Activated CD4-positive, alpha-beta T cell treated with anti-CD3 and anti-CD28 coated beads for 36 hours (primary cell): ENCODE measurements around the gene TDP1. TPM values are rescaled to one million over a fixed set of nuclear protein-coding genes. Genes with fewer than 3 reads are reported as not detected.
"Not testable (repeated sequence)": the region's sequence is repeated elsewhere in the genome, so short reads cannot be mapped to it uniquely, and the experiment has no call there.

Experiments used
- ATAC-seq: fragments of 200-7000 bp; cut with Tn5 transposase; one replicate; pipeline ENCODE4 v1.10.0; 2021; ENCODE audit warnings: mild to moderate bottlenecking, moderate library complexity
- CTCF ChIA-PET: fragments of 350-600 bp; sonication (Branson Sonifier 250); formaldehyde crosslinking; loops from one replicate; lab custom pipeline; 2021; ENCODE audit warnings: antibody characterized with exemption; lab: Charles Lee
- POLR2A ChIA-PET: fragments of 350-600 bp; sonication (Branson Sonifier 250); formaldehyde crosslinking; loops from one replicate; lab custom pipeline; 2021; ENCODE audit warnings: antibody characterized with exemption, inconsistent platforms; lab: Charles Lee
- DNase-seq: peaks from one replicate; pipeline ENCODE4 v3.0.0-alpha.2; 2020
- H3K27ac Mint-ChIP-seq: one replicate; pipeline ENCODE4 v1.8.0; 2021; ENCODE audit warnings: mixed read lengths
- H3K27me3 Mint-ChIP-seq: one replicate; pipeline ENCODE4 v1.8.0; 2021; ENCODE audit warnings: mixed read lengths
- H3K36me3 Mint-ChIP-seq: one replicate; pipeline ENCODE4 v1.8.0; 2021; ENCODE audit warnings: low read depth, mixed read lengths
- H3K4me1 Mint-ChIP-seq: one replicate; pipeline ENCODE4 v1.8.0; 2021; ENCODE audit warnings: mixed read lengths
- H3K4me3 Mint-ChIP-seq: one replicate; pipeline ENCODE4 v1.8.0; 2021; ENCODE audit warnings: mild to moderate bottlenecking, moderate library complexity, mixed read lengths
- H3K9me3 Mint-ChIP-seq: one replicate; pipeline ENCODE4 v1.8.0; 2021; ENCODE audit warnings: low read depth, mixed read lengths
- intact Hi-C, 2 experiments: fragments of 100-400 bp; cut with DNase I in 1 of 2; cut with micrococcal nuclease in 1 of 2; formaldehyde crosslinking; loops; one replicate each; pipeline versions ENCODE4 v1.14.2 to v1.15.1; 2022 to 2024; cut with DNase I, micrococcal nuclease
- total RNA-seq, 2 experiments: library from RNA; stranded (reverse); gene quantifications; one replicate each; pipeline ENCODE4 v1.2.3, GENCODE V29; 2021

The TDP1 gene
- total RNA-seq, 2 experiments from 2014 or later: 101 to 108 TPM

- Mint-ChIP-seq H3K9me3 (no peaks in the 10 kb centered on the region), H3K27me3 (peaks cover 56% of the 10 kb centered on the region), H3K4me1 (peaks cover 24% of the 10 kb centered on the region), H3K27ac (no peak overlapping the region), H3K4me3 (peak overlapping the region; percentile 64), H3K36me3 (no peaks in the 10 kb centered on the region)
- DNase-seq: peak; percentile 30
- intact Hi-C loops: loop anchor here in 1 of 2 experiments (5.0 kb wide), 1 partner anchor 105 kb away; the partner anchor contains the start of gene TDP1
- no peak for ATAC-seq
- CTCF ChIA-PET: interaction anchor here (0.6 to 1.4 kb wide), 7 partner anchors 9 to 1035 kb away, joined by 3 to 5 read pairs (median 3); no protein-coding TSS in a partner anchor
- POLR2A ChIA-PET: no interaction called here
Measured at GRCh38 chr14:90062127-90062794, 106.5 kb downstream of the TDP1 start.

- H3K36me3 Mint-ChIP-seq: no peaks in the 10 kb centered on the region
- POLR2A ChIA-PET: no interaction called here
- no peak for ATAC-seq
- DNase-seq: no peak
- H3K4me1 Mint-ChIP-seq: peaks cover 24% of the 10 kb centered on the region
- H3K27ac Mint-ChIP-seq: no peak overlapping the region
- intact Hi-C loops: loop anchor here (1.0 to 5.0 kb wide), 2 partner anchors 106 to 1036 kb away; partner anchors contain the start of gene TDP1 (in 1 of the 2)
- H3K9me3 Mint-ChIP-seq: no peaks in the 10 kb centered on the region
- peak overlapping the region; percentile 64 for H3K4me3 Mint-ChIP-seq
- H3K27me3 Mint-ChIP-seq: peaks cover 59% of the 10 kb centered on the region
- CTCF ChIA-PET: interaction anchor here (0.6 to 1.4 kb wide), 3 partner anchors 10 to 1036 kb away, joined by 3 to 5 read pairs (median 3); no protein-coding TSS in a partner anchor
Measured at GRCh38 chr14:90062822-90063539, 107.3 kb downstream of the TDP1 start.

GRCh38 chr14:90072350-90072749 is 116.6 kb downstream of the TDP1 start:
- H3K27me3 Mint-ChIP-seq: peaks cover 35% of the 10 kb centered on the region
- intact Hi-C loops: no loop called here
- ChIA-PET POLR2A (interaction anchor here (0.6 to 0.7 kb wide), 2 partner anchors 129 to 203 kb away, joined by 3 read pairs; no protein-coding TSS in a partner anchor), CTCF (no interaction called here)
- no peak for ATAC-seq
- H3K36me3 Mint-ChIP-seq: no peaks in the 10 kb centered on the region
- no peaks in the 10 kb centered on the region for H3K4me1 Mint-ChIP-seq
- H3K9me3 Mint-ChIP-seq: no peaks in the 10 kb centered on the region
- H3K4me3 Mint-ChIP-seq: no peak overlapping the region
- no peak overlapping the region for H3K27ac Mint-ChIP-seq
- DNase-seq: no peak

GRCh38 chr14:90079576-90079975 is 123.8 kb downstream of the TDP1 start:
- no peaks in the 10 kb centered on the region for H3K36me3 Mint-ChIP-seq
- H3K27ac Mint-ChIP-seq: no peak overlapping the region

GRCh38 chr14:90087433-90087832 is 131.7 kb downstream of the TDP1 start:
- H3K27me3 Mint-ChIP-seq: peaks cover 22% of the 10 kb centered on the region
- H3K4me1 Mint-ChIP-seq: no peaks in the 10 kb centered on the region
- H3K9me3 Mint-ChIP-seq: no peaks in the 10 kb centered on the region
- intact Hi-C loops: no loop called here
- no peak overlapping the region for H3K4me3 Mint-ChIP-seq
- H3K27ac Mint-ChIP-seq: no peak overlapping the region
- ChIA-PET POLR2A (no interaction called here), CTCF (interaction anchor here (0.6 kb wide), 1 partner anchor 237 kb away, joined by 3 read pairs; no protein-coding TSS in a partner anchor)
- ATAC-seq: no peak
- no peaks in the 10 kb centered on the region for H3K36me3 Mint-ChIP-seq
- no peak for DNase-seq

More at GRCh38 chr14:90079576-90079975, 123.8 kb downstream of the TDP1 start:
- DNase-seq: no peak
- POLR2A ChIA-PET: interaction anchor here (0.7 kb wide), 1 partner anchor 42 kb away, joined by 3 read pairs; no protein-coding TSS in a partner anchor
- H3K4me1 Mint-ChIP-seq: no peaks in the 10 kb centered on the region
- H3K9me3 Mint-ChIP-seq: no peaks in the 10 kb centered on the region
- intact Hi-C loops: no loop called here
- peaks cover 28% of the 10 kb centered on the region for H3K27me3 Mint-ChIP-seq
- ATAC-seq: no peak
- no peak overlapping the region for H3K4me3 Mint-ChIP-seq
- CTCF ChIA-PET: interaction anchor here (0.6 kb wide), 1 partner anchor 18 kb away, joined by 3 read pairs; the partner anchor contains the start of gene KCNK13

- no peaks in the 10 kb centered on the region for H3K9me3 Mint-ChIP-seq
- no peak for DNase-seq
- H3K27ac Mint-ChIP-seq: no peak overlapping the region
- no peak for ATAC-seq
- POLR2A ChIA-PET: no interaction called here
- intact Hi-C loops: no loop called here
- CTCF ChIA-PET: interaction anchor here (0.6 kb wide), 1 partner anchor 237 kb away, joined by 3 read pairs; no protein-coding TSS in a partner anchor
- H3K4me1 Mint-ChIP-seq: no peaks in the 10 kb centered on the region
- H3K36me3 Mint-ChIP-seq: no peaks in the 10 kb centered on the region
- peaks cover 23% of the 10 kb centered on the region for H3K27me3 Mint-ChIP-seq
- no peak overlapping the region for H3K4me3 Mint-ChIP-seq
Measured at GRCh38 chr14:90088176-90088575, 132.4 kb downstream of the TDP1 start.

- H3K27ac Mint-ChIP-seq, ATAC-seq, DNase-seq, H3K4me3 Mint-ChIP-seq, POLR2A ChIA-PET, intact Hi-C loops, H3K4me1 Mint-ChIP-seq, H3K36me3 Mint-ChIP-seq, CTCF ChIA-PET, H3K9me3 Mint-ChIP-seq: not testable (repeated sequence)
- H3K27me3 Mint-ChIP-seq: peaks cover 22% of the 10 kb centered on the region
Measured at GRCh38 chr14:90089486-90089885, 133.8 kb downstream of the TDP1 start.

GRCh38 chr14:90091393-90091792 is 135.7 kb downstream of the TDP1 start:
- ChIA-PET POLR2A (no interaction called here), CTCF (no interaction called here)
- Mint-ChIP-seq H3K36me3 (no peaks in the 10 kb centered on the region), H3K4me3 (no peak overlapping the region), H3K9me3 (no peaks in the 10 kb centered on the region), H3K4me1 (peaks cover 7% of the 10 kb centered on the region), H3K27ac (no peak overlapping the region), H3K27me3 (peaks cover 19% of the 10 kb centered on the region)
- intact Hi-C loops: no loop called here
- ATAC-seq: no peak
- no peak for DNase-seq

GRCh38 chr14:90093942-90094595 is 138.3 kb downstream of the TDP1 start:
- ATAC-seq (peak; percentile 95), DNase-seq (no peak)
- CTCF ChIA-PET: interaction anchor here (0.9 kb wide), 1 partner anchor 12 kb away, joined by 4 read pairs; no protein-coding TSS in a partner anchor
- Mint-ChIP-seq H3K9me3 (no peaks in the 10 kb centered on the region), H3K4me1 (peaks cover 7% of the 10 kb centered on the region), H3K36me3 (no peaks in the 10 kb centered on the region), H3K27ac (no peak overlapping the region), H3K4me3 (no peak overlapping the region), H3K27me3 (peaks cover 15% of the 10 kb centered on the region)
- intact Hi-C loops: no loop called here
- POLR2A ChIA-PET: no interaction called here
